HEK293 (cell line): ENCODE results near the gene KRT32.

ENCODE experiments used
- GLI4 ChIP-seq: fragments of 450-650 bp; formaldehyde crosslinking; IDR thresholded peaks from 2 replicates; pipeline ENCODE4 v1.5.1; 2016; ENCODE audit warnings: missing biosample characterization, missing genetic modification characterization
- ZFP3 ChIP-seq: fragments of 450-650 bp; formaldehyde crosslinking; IDR thresholded peaks from 2 replicates; pipeline ENCODE4 v1.5.1; 2016; ENCODE audit warnings: low read depth, missing biosample characterization, missing genetic modification characterization
- ZNF138 ChIP-seq: fragments of 450-650 bp; formaldehyde crosslinking; IDR thresholded peaks from 2 replicates; pipeline ENCODE4 v1.5.1; 2016; ENCODE audit warnings: missing biosample characterization, missing genetic modification characterization, borderline replicate concordance
- ZNF223 ChIP-seq: fragments of 450-650 bp; formaldehyde crosslinking; IDR thresholded peaks from 2 replicates; pipeline ENCODE4 v1.5.1; 2016; ENCODE audit warnings: missing biosample characterization, missing genetic modification characterization
- ZNF274 ChIP-seq, 2 experiments: fragments of 200-500 bp in 1 of 2; fragments of 450-650 bp in 1 of 2; sonication (Bioruptor generic) in 1 of 2; formaldehyde crosslinking in 1 of 2; IDR thresholded peaks; 2 replicates each; pipeline versions ENCODE4 v1.5.1 to v1.6.1; 2014 to 2016; ENCODE audit warnings: borderline replicate concordance in 1 of 2, inconsistent platforms in 1 of 2, low read length in 1 of 2, missing biosample characterization in 1 of 2, missing genetic modification characterization in 1 of 2
- ZNF335 ChIP-seq: fragments of 450-650 bp; formaldehyde crosslinking; conservative IDR thresholded peaks from 2 replicates; pipeline ENCODE4 v1.5.1; 2016; ENCODE audit warnings: missing biosample characterization, missing genetic modification characterization
- ZNF610 ChIP-seq: fragments of 450-650 bp; formaldehyde crosslinking; IDR thresholded peaks from 2 replicates; pipeline ENCODE4 v1.5.1; 2016; ENCODE audit warnings: missing biosample characterization, missing genetic modification characterization, borderline replicate concordance
- ZNF777 ChIP-seq: fragments of 450-650 bp; formaldehyde crosslinking; IDR thresholded peaks from 2 replicates; pipeline ENCODE4 v1.5.1; 2017; ENCODE audit warnings: missing biosample characterization, missing genetic modification characterization, borderline replicate concordance
- ZNF785 ChIP-seq: fragments of 450-650 bp; formaldehyde crosslinking; IDR thresholded peaks from 2 replicates; pipeline ENCODE4 v1.5.1; 2016; ENCODE audit warnings: missing biosample characterization, missing genetic modification characterization
- ZNF837 ChIP-seq: fragments of 450-650 bp; formaldehyde crosslinking; IDR thresholded peaks from 2 replicates; pipeline ENCODE4 v1.5.1; 2016; ENCODE audit warnings: missing biosample characterization, missing genetic modification characterization
- TF ChIP-seq, protein P1 (sequence below): fragments of 450-650 bp; formaldehyde crosslinking; IDR thresholded peaks from 2 replicates; pipeline ENCODE4 v1.5.1; 2016; ENCODE audit warnings: missing biosample characterization, missing genetic modification characterization
- TF ChIP-seq, protein P2 (sequence below): fragments of 450-650 bp; formaldehyde crosslinking; IDR thresholded peaks from 2 replicates; pipeline ENCODE4 v1.5.1; 2016; ENCODE audit warnings: missing biosample characterization, missing genetic modification characterization, low read depth

DNA sequence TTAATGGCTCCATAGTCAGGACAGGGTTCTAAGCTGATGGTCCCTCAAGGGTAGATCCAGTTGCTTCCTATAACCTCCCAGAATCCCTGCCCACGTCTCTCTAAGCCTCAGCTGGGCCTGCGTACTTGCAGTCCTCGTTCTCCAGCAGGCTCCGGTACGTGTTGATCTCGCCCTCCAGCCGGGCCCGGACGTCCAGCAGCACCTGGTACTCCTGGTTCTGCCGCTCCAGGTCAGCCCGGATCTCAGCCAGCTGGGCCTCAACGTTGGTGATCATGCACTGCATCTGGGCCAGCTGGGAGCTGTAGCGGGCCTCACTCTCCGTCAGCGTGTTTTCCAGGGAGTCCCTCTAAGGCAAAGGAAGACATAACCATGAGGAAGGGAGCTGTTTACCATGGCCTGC lies 4.5 kb downstream of the KRT32 start:
- TF ChIP-seq, protein P1, sequence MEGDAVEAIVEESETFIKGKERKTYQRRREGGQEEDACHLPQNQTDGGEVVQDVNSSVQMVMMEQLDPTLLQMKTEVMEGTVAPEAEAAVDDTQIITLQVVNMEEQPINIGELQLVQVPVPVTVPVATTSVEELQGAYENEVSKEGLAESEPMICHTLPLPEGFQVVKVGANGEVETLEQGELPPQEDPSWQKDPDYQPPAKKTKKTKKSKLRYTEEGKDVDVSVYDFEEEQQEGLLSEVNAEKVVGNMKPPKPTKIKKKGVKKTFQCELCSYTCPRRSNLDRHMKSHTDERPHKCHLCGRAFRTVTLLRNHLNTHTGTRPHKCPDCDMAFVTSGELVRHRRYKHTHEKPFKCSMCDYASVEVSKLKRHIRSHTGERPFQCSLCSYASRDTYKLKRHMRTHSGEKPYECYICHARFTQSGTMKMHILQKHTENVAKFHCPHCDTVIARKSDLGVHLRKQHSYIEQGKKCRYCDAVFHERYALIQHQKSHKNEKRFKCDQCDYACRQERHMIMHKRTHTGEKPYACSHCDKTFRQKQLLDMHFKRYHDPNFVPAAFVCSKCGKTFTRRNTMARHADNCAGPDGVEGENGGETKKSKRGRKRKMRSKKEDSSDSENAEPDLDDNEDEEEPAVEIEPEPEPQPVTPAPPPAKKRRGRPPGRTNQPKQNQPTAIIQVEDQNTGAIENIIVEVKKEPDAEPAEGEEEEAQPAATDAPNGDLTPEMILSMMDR (tag by site-specific recombination): no peak
- TF ChIP-seq ZNF837 (tag by site-specific recombination) (no peak), ZNF138 (tag by site-specific recombination) (no peak), ZNF785 (tag by site-specific recombination) (no peak), GLI4 (tag by site-specific recombination) (no peak), ZNF777 (tag by site-specific recombination) (no peak), ZNF335 (no peak), ZNF223 (tag by site-specific recombination) (no peak), ZNF610 (tag by site-specific recombination) (no peak), ZNF274 (IDR thresholded peaks at IDR 0.05; ENCODE audit: low read length) (no peak), ZNF274 (tag by site-specific recombination; IDR thresholded peaks at IDR 0.05; ENCODE audit: borderline replicate concordance) (no peak), ZFP3 (tag by site-specific recombination) (no peak)
- TF ChIP-seq, protein P2, sequence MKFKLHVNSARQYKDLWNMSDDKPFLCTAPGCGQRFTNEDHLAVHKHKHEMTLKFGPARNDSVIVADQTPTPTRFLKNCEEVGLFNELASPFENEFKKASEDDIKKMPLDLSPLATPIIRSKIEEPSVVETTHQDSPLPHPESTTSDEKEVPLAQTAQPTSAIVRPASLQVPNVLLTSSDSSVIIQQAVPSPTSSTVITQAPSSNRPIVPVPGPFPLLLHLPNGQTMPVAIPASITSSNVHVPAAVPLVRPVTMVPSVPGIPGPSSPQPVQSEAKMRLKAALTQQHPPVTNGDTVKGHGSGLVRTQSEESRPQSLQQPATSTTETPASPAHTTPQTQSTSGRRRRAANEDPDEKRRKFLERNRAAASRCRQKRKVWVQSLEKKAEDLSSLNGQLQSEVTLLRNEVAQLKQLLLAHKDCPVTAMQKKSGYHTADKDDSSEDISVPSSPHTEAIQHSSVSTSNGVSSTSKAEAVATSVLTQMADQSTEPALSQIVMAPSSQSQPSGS (tag by site-specific recombination): no peak
